Stimulated activated CD4-positive, alpha-beta T cell treated with anti-CD3 and anti-CD28 coated beads, TNF-alpha, amount 100 ng/mL, for 4 hours (primary cell): ENCODE results near the gene CSPG4.
A peak's percentile ranks its signal among the peaks of the same experiment; 100 is the strongest.
"Not testable (repeated sequence)": the region's sequence is repeated elsewhere in the genome, so short reads cannot be mapped to it uniquely, and the experiment has no call there.

Experiments used
- DNase-seq, 3 experiments: peaks; one replicate each; pipeline ENCODE4 v3.0.0-alpha.2; 2020; ENCODE audit warnings: low read depth in 3 of 3

The CSPG4 gene

DNA sequence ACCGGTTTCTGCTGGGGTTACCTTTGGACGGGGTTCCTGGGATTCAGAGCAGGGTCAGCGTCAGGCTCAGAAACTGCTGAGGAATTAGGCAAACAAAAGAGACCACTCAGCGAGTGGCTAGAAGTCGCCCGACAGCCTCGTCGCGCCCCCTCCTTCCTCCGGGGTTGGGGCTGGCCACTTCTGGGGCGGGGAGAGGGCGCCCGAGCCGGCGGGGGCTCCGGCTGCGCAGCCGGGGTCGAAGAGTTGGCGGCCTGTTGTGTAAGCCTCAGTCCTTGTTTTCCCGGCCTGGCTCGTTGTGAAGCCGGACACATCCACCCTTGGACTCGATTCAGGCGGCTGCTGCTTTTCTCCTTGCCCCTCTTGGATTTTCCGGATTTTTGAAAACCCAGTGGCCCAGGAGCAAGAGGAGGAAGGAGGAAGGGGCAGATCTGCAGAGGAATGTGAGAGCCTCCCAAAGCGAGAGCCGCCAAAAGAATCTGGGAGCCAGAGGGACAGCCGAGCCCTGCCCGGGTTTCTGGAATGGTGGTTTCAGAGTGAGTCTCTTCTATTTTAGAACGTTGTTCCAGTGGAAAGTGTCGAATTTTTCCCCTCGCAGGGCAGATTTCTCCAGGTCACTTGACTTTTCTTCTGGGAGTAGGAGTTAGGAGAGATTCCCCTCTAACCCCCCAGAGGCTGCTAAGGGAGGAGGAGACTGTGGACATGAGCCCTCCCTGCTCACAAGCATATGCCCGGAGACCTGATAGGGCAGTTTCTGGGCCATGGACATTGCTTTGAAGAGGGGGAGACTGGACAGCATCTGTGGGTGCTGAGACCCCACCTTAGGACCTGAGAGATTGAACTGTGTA lies 64.3 kb downstream of the CSPG4 start:
- no peak for DNase-seq

DNA sequence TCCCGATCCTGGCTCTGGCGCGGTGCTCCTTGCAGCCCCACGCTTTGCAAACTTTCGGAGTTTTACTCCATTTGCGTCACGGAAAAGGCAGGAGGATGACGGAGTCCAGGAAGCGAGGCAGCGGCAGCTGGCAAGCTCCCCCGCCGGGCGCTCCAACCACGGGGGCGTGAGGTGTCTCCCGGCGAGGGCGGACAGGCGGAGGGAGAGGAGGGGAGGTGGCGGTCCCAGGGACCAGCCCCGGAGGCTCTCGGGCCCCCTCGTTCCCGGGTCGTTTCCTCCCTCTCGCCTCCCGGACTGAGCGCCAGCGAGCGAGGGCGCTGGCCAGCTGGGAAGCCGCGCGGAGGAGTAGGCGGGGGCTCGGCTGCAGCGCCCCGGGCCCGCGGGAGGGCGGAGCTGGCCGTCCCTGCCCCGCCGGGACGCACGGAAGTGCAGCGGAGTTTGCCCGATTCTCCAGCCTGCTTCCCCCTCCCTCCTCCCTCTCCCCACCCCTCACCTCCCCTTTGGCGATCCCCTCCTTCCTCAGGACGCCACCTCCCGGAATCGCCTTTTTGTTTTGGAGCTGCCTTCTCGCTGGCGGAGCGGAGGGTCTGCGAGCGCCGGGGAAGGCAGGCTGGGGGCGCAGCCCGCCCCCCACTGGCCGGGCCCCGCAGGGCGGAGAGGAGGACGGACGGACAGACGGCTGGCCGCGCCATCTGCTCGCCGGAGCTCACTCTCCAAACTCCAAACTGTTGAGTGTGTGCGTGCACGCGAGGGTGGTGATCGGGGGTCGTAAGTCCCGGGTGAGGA lies 65.1 kb downstream of the CSPG4 start, which contains the start of gene SNX33:
Gene SNX33, plus strand, starts transcription at position 543 of the 786 bp plus-strand sequence. CDS start 1,191 bp downstream, outside the sequence.
- peak in 2 of 3 experiments; percentile 41 to 50 for DNase-seq

DNA sequence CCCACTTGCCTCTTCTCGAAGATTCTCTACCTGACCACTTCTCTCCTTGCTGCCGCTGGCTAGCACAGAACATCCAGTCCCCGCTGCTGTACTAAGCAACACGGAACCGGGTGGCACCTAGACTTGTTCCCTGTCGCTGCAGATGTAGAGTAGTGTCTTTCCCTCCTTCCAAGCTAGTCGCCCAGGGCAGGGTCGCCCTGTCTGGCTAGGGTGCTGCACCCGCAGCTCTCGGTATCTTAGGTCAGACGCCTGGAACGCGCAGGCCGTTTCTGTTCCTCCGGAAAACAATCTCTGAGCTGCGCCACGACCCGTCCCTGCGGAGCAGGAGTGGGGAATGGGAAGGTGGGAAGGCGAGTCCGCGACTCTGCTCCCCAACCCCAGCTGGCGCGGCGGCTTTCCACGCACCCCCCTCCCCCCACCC lies 65.7 kb downstream of the CSPG4 start:
- no peak for DNase-seq

DNA sequence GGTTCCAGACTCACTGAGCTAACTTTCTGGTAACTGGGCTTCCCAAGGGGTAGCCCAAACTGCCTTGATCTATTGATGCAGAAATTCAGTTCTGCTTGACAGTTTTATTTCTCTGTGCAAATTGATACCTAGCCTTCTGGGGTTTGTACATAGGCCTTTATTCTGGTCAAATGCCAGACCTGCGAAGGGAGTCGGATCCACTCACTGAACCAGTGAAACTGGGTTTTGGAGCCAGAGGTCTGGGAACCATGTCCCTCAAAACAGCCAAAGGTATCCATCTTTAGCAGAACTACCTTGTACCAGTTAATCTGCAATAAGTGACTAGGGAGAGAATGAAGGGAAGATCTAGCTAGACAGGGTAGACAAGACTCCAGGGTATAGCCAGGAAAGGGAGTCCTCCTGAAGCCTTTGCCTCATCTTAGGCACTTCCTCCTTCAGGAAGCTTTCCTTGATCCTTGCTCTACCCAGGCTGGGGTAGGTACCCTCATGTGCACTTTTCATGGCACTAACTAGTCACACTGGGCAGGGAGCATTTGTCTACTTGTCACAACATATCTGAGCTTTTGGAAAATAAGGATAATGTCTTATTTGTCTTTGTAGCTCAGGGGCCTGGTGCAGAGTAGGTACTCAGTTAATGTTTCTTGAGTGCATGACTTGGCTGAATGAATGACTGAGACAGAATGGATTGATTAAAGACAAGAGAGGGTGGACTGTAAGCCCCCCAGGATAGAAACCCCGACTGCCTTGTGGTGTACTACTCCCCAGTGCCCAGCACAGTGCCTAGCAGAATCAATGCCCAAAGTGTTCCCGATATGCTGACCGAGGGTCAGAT lies 66.3 kb downstream of the CSPG4 start:
- no peak for DNase-seq

DNA sequence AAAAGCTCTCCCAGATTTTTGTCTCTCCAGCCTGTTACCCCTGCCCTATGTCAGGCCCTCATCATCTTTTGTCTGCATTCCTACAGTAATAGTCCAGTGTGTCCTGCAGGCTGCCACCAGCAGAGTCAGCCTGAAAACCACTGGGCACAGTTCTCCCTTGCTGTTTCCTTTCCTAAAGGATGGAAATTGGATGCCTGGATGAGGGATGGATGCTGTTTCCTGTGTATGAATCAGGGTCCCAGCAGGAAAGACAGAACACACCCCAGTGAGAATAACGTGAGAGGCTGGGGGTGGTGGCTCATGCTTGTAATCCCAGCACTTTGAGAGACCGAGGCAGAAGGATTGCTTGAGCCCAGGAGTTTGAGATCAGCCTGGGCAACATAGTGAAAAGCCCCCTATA lies 68.3 kb downstream of the CSPG4 start:
- DNase-seq, result no peak

DNA sequence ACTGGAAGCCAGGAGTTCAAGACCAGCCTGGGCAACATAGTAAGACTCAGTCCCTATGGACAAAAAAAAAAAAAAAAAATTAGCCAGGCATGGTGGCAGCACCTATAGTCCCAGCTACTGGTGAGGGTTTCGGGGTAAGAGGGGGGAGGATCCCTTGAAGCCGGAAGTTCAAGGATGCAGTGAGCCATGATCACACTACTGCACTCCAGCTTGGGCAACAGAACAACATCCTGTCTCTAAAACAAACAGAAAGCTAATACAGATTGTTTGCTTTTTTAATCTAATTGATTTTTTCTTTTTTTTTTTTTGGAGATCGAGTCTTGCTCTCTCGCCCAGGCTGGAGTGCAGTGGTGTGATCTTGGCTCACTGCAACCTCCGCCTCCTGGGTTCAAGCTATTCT lies 71.0 kb downstream of the CSPG4 start:
- DNase-seq, result no peak

DNA sequence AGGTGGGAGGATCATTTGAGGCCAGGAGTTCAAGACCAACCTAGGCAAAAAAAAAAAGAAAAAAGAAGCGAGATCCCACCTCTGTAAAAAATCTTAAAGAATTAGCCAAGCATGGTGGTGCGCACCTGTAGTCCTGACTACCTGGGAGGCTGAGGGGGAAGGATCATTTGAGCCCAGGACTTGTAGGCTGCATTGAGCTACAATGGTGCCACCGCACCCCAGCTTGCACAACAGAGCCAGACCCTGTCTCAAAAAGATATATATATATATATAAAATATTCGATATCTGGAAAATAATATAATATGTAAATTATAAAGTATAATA lies 71.5 kb downstream of the CSPG4 start:
- DNase-seq, result no peak

DNA sequence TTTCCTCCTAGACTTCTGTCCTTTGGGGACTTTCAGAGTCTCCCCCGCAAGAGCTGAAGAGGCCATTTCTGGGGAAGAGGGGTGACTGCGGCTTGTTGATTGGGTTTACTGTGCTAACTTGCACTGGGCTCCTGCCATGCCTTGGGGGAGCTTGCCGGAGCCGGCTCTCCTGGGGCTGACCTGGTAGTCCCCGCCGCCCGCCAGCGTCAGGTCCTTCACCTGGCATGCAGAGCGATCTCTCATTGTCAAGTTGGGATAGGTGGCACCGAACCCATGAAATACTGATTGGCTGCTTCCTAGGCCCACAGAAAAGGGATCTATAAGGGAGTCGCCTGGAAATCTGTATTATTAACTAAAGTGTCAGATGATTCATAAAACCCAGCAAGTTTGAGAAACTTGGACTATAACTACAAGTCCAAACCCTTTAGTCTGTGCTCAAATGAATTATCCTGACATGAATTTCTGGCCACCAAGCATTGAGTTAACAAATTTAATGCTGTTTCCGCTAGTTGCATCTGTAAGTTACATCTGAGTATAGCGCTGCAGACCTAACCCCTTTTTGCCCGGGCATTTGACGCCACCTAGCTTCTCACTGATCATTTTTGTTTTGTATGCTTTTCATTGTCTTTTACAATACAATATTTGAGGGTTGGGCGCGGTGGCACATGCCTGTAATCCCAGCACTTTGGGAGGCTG lies 72.0 kb downstream of the CSPG4 start:
- peak in 2 of 3 experiments; percentile 26 to 43 for DNase-seq

DNA sequence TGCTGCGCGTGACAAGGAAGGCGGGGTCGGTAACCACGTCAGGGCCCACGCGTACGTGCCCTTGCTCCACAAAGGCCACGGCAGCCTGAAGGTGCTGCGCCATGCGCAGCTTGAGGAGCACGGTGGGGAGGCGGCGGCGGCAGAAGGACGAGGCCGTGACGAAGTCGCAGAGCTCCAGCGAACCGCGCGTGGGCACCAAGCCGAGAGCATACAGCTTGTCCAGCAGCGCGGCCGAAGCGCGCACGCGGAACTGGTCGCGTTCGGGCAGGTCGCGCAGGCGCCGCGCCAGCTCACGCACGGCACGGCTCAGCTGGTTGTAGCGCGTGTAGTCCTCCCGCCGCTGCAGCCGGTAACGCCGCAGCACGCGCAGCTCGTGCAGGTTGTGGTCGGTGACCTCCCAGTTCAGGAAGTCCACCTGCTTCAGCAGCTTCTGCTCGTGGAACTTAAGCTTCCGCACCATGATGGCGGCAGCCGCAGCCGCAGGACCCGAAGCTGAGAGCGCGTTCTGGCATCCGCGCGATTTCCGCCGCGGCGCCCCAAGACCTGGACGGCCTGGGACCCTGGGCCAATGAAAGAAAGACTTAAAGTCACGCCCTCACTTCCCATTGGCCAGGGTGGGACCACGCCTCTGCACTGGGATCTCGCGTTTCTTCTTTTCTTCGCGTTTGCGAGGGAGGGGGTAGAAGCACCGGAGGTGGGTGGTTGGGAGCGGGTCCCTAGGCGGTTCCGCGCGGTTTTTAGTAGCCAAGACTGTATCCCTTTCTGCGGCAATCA lies 72.8 kb downstream of the CSPG4 start, which contains the start of gene IMP3:
Gene IMP3, minus strand, starts transcription at position 516 of the 774 bp plus-strand sequence. Its CDS starts 56 bp downstream, at position 460.
- DNase-seq, result peak; percentile 70 to 89 (median 87)

DNA sequence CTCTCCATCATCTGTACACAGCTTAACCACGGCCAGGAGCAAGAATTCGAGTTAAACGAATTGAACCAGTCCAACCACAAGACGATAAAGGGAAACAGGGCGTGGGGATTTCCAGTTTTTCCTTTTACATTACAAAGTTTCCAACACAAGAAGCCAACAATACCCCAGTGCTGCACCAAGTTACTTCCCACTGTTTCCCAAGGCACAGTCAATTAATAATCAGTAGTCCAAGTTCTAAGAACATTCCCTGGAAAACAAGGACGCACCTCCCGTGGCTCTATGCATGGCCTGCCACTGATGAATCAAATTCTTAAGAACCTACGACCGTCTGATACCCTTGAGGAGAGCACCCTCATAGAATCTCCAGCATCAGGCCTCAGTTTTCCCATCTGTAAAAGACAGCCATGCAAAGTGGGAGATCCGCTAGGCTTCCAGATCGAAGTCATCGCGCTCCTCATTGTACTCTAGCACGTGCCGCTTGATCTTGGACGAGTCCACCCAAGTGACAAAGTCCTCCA lies 73.4 kb downstream of the CSPG4 start:
- no peak for DNase-seq

DNA sequence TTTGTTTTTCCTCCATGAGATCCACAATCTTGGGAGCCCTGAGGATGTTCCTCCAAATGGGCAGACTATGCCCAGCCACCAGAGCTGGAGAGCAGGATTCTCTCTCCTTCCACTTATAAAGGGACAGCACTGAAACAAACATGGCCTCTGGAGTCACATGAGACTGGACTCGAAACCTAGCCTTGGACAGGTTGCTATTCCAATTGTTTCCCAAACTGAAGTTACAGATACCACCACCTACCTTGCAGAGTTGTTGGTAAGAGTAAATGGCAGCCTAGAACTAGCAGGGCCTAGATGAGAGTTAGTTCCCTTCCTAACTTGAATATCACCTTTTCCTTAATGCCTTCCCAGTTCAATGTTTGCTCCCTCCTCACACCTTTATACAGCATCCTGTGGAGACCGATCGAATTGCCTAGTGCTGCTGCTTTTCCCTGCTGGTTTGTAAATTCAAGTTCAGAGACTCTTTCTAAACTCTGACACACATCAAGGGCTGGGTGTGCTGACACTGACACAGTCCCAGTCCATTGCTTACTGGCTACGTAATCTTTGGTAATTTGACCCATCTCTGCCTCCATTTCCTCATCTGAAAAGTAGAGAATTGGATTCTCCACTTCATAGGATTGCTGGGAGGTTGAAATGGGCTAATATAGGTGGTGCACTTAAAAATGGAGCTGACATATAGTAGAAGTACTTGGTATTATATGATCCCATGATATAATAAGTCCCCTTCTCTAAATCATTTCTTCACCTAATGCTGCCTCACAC lies 75.2 kb downstream of the CSPG4 start:
- no peak for DNase-seq

DNA sequence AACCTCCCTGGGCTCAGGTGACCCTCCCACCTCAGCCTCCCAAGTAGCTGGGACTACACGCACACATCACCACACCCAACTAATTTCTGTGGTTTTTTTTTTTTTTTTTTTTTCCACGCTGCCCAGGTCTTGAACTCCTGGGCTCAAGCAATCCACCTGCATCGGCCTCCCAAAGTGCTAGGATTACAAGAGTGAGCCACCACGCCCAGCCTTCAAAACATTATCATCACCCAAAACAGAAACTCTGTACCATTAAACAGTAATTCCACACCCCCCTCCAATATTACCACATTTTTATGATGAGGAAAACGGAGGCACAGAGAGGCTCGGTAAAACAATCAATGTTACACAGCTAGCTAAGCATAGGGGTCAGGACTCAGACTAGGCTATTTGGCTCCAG lies 76.6 kb downstream of the CSPG4 start:
- no peak for DNase-seq

DNA sequence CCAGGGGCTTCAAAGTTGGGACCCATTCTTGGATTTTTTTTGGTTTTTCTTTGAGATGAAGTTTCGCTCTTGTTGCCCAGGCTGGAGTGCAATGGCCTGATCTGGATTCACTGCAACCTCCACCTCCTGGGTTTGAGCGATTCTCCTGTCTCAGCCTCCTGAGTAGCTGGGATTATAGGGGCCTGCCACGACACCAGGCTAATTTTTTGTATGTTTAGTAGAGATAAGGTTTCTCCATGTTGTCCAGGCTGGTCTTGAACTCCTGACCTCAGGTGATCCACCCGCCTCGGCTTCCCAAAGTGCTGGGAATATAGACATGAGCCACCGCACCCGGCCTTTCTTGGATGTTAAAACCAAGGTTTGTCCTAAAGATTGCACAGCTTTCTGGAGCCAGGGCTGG lies 78.7 kb downstream of the CSPG4 start:
- DNase-seq, result not testable (repeated sequence)

DNA sequence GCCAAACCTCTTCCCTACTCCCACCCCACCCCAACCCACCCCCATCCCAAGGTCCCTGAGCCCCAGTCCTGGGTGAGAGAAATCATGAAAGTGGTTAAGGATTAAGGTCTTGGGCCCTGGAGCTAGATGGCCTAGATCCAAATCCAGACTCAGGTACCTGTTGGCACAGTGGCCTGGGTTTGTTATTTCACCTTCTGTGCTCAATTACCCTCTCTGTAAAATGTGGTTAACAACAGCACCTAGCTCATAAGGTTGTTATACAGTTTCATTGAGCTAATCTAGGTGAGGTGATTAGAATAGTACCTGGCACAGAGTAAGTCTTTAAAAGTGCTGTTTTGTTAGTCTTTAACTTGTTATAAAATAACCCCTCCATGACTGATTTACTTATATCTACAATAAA lies 80.7 kb downstream of the CSPG4 start:
- DNase-seq, result no peak

DNA sequence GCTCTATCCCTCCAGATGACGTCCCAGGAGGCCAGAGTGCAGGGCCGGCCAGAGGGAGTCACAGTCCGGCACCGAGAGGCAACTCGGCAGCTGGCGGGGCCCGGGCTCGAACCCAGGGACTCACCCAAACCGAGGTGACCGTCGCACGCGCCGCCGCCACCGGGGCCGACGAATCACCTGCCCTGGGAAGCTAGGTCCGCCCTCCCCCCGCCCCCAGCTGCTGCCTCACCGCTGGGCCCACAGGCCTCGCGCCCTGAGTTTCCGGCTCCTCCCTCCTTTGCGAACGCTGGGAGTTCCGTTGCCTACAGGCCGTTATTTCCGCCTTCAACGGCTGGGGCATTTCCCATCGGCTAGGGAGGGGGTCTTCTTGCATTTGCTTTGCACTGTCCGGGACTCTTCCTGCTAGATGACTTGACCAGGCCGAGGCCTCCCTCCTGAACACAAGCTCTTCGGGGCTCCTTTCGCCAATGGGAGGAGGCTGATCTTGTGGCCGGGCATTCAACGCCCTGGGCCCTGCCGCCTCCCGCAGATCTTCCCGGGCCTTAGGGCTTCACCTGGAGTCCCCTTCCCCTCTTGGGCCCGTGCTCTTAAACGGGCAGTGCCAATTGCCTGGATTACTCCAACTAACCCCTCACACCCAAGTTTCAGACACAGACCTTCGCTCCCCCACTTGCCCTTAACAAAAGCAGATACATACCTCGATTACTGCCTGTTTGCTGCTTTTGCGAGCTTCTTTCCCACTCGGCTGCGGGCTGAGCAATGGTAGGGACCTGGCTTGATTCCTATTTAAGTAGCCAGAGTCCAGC lies 86.9 kb downstream of the CSPG4 start, which contains the start of gene SNUPN:
Gene SNUPN, minus strand, starts transcription at position 184 of the 806 bp plus-strand sequence. CDS start 4,674 bp downstream, outside the sequence.
- DNase-seq, result peak; percentile 85 to 90 (median 90)
